ENCODE measurements around the gene BRS3.

BRS3 gene

DNA sequence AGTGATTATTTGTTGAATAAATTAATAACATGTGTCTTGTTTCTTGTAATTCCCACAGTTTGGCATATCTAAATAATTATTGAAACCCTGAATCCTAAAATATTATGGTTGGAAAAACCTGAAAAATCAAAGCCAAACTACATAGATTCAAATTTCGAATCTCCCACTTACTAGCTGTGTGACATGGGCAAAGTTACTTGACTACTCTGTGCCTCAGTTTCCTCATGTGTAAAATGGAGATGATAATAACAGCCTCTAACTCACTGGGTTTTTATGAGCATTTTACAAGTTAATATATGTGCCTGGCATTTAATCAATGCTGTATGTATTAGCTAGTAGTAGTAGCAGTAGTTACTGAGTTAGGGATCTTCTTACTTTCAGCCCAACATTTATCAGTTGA is 34.6 kb upstream of the BRS3 start:
- no peak overlapping the region for H3K27ac ChIP-seq (ENCODE audit: extremely low read depth, low read depth, low read length)
- H3K4me1 ChIP-seq (ENCODE audit: control insufficient read depth, insufficient read depth, low read length), result peaks cover 10% of the 10 kb centered on the region
- no peak overlapping the region for H3K4me3 ChIP-seq (ENCODE audit: low read depth, low read length)
- TF ChIP-seq PATZ1 (tag by site-specific recombination; IDR thresholded peaks at IDR 0.05), result no peak
- TF ChIP-seq ZNF768 (tag by site-specific recombination; IDR thresholded peaks at IDR 0.05), result peak; percentile 71; the same call in 1 of the 2 replicates
- no peak for TF ChIP-seq ZNF423 (tag by site-specific recombination; IDR thresholded peaks at IDR 0.05)
- ChIA-PET CTCF (interaction anchor here (0.6 kb wide), 1 partner anchor 57 kb away, joined by 6 read pairs; no protein-coding TSS in a partner anchor), POLR2A (no interaction called here)
- H3K9me3 ChIP-seq (ENCODE audit: control insufficient read depth, insufficient read depth, low read depth, low read length), result no peaks in the 10 kb centered on the region
- no peaks in the 10 kb centered on the region for H3K36me3 ChIP-seq (ENCODE audit: control insufficient read depth in 2 of 2, insufficient read depth in 1 of 2, low read length in 2 of 2)

GRCh38 chrX:136453771-136454170 is 34.0 kb upstream of the BRS3 start:
- TF ChIP-seq REST (tag by site-specific recombination; IDR thresholded peaks at IDR 0.05) (no peak), FEZF1 (tag by site-specific recombination; IDR thresholded peaks at IDR 0.05) (peak; percentile 12; the same call in 1 of the 2 replicates), ZBTB20 (tag by site-specific recombination; IDR thresholded peaks at IDR 0.05) (no peak), ZNF571 (tag by site-specific recombination; IDR thresholded peaks at IDR 0.05) (no peak), ZNF248 (tag by site-specific recombination; IDR thresholded peaks at IDR 0.05) (no peak), PRDM1 (tag by site-specific recombination; IDR thresholded peaks at IDR 0.05) (no peak), RBAK (tag by site-specific recombination; IDR thresholded peaks at IDR 0.05) (no peak), SCRT2 (tag by site-specific recombination; IDR thresholded peaks at IDR 0.05) (peak; percentile 25; the same call in 1 of the 2 replicates), ZNF394 (tag by site-specific recombination; IDR thresholded peaks at IDR 0.05; ENCODE audit: borderline replicate concordance) (no peak)
- TF ChIP-seq, protein P1, sequence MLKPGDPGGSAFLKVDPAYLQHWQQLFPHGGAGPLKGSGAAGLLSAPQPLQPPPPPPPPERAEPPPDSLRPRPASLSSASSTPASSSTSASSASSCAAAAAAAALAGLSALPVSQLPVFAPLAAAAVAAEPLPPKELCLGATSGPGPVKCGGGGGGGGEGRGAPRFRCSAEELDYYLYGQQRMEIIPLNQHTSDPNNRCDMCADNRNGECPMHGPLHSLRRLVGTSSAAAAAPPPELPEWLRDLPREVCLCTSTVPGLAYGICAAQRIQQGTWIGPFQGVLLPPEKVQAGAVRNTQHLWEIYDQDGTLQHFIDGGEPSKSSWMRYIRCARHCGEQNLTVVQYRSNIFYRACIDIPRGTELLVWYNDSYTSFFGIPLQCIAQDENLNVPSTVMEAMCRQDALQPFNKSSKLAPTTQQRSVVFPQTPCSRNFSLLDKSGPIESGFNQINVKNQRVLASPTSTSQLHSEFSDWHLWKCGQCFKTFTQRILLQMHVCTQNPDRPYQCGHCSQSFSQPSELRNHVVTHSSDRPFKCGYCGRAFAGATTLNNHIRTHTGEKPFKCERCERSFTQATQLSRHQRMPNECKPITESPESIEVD (tag by site-specific recombination; IDR thresholded peaks at IDR 0.05), result peak; percentile 42; the same call in 1 of the 2 replicates
- Histone ChIP-seq H3K4me1 (ENCODE audit: control insufficient read depth, insufficient read depth, low read length) (peaks cover 10% of the 10 kb centered on the region), H3K9me3 (ENCODE audit: control insufficient read depth, insufficient read depth, low read depth, low read length) (no peaks in the 10 kb centered on the region), H3K27ac (ENCODE audit: extremely low read depth, low read depth, low read length) (peak overlapping the region; percentile 32; the same call in 1 of the 2 replicates), H3K36me3 (ENCODE audit: control insufficient read depth in 2 of 2, insufficient read depth in 1 of 2, low read length in 2 of 2) (no peaks in the 10 kb centered on the region), H3K4me3 (ENCODE audit: low read depth, low read length) (no peak overlapping the region)
- POLR2A ChIA-PET, result no interaction called here
- CTCF ChIA-PET, result no interaction called here

GRCh38 chrX:136456133-136456532 is 31.6 kb upstream of the BRS3 start:
- ChIA-PET CTCF (interaction anchor here (0.6 kb wide), 1 partner anchor 1305 kb away, joined by 4 read pairs; no protein-coding TSS in a partner anchor), POLR2A (interaction anchor here (0.7 kb wide), 1 partner anchor 48 kb away, joined by 4 read pairs; no protein-coding TSS in a partner anchor)
- H3K4me1 ChIP-seq (ENCODE audit: control insufficient read depth, insufficient read depth, low read length), result peaks cover 7% of the 10 kb centered on the region

More at GRCh38 chrX:136456133-136456532, 31.6 kb upstream of the BRS3 start:
- Histone ChIP-seq H3K9me3 (ENCODE audit: control insufficient read depth, insufficient read depth, low read depth, low read length) (no peaks in the 10 kb centered on the region), H3K27ac (ENCODE audit: extremely low read depth, low read depth, low read length) (no peak overlapping the region), H3K4me3 (ENCODE audit: low read depth, low read length) (no peak overlapping the region), H3K36me3 (ENCODE audit: control insufficient read depth in 2 of 2, insufficient read depth in 1 of 2, low read length in 2 of 2) (no peaks in the 10 kb centered on the region; a peak in 1 of 3 replicates)
- TF ChIP-seq ZNF341 (tag by site-specific recombination; IDR thresholded peaks at IDR 0.05; ENCODE audit: low read depth) (no peak), ZNF621 (tag by site-specific recombination; IDR thresholded peaks at IDR 0.05) (no peak), ZNF777 (tag by site-specific recombination; IDR thresholded peaks at IDR 0.05; ENCODE audit: borderline replicate concordance) (no peak), ZSCAN4 (tag by site-specific recombination; IDR thresholded peaks at IDR 0.05) (no peak), ZSCAN23 (tag by site-specific recombination; IDR thresholded peaks at IDR 0.05) (no peak), BCL11A (tag by site-specific recombination; IDR thresholded peaks at IDR 0.05; ENCODE audit: low read depth) (no peak)

All from HEK293 (cell line).